KMS-11 (cell line): ENCODE results near the gene ZNF124.

ENCODE experiments used
- H2AFZ ChIP-seq: fragments of 200-600 bp; sonication (generic); 2 replicates; pipeline ENCODE4 v1.6.1; 2016; ENCODE audit warnings: antibody characterized with exemption, mixed run types, low read depth
- H3K27ac ChIP-seq: fragments of 200-600 bp; sonication (generic); 2 replicates; pipeline ENCODE4 v1.6.1; 2016; ENCODE audit warnings: mild to moderate bottlenecking, mixed run types
- H3K27me3 ChIP-seq: fragments of 200-600 bp; sonication (generic); 2 replicates; pipeline ENCODE4 v1.6.1; 2017; ENCODE audit warnings: mild to moderate bottlenecking, low read depth, mixed run types, moderate library complexity; ENCODE audit not compliant: insufficient read depth
- H3K36me3 ChIP-seq: fragments of 200-600 bp; sonication (generic); 2 replicates; pipeline ENCODE4 v1.6.1; 2017; ENCODE audit warnings: mild to moderate bottlenecking, mixed run types; ENCODE audit not compliant: insufficient read depth
- H3K4me1 ChIP-seq: fragments of 200-600 bp; sonication (generic); 2 replicates; pipeline ENCODE4 v1.6.1; 2016; ENCODE audit warnings: mild to moderate bottlenecking, low read depth, mixed run types; ENCODE audit not compliant: poor library complexity, severe bottlenecking
- H3K4me2 ChIP-seq: fragments of 200-600 bp; sonication (generic); 2 replicates; pipeline ENCODE4 v1.7.0; 2016; ENCODE audit warnings: mild to moderate bottlenecking, mixed run types
- H3K4me3 ChIP-seq: fragments of 200-600 bp; sonication (generic); IDR thresholded peaks from 2 replicates; pipeline ENCODE4 v1.6.1; 2017; ENCODE audit warnings: low read depth, low read length, mixed read lengths; ENCODE audit not compliant: insufficient read depth
- H3K79me2 ChIP-seq: fragments of 200-600 bp; sonication (generic); 2 replicates; pipeline ENCODE4 v1.6.1; 2016; ENCODE audit warnings: low read depth, mixed run types; ENCODE audit not compliant: insufficient read depth
- H3K9ac ChIP-seq: fragments of 200-600 bp; sonication (generic); 2 replicates; pipeline ENCODE4 v1.6.1; 2016; ENCODE audit warnings: mild to moderate bottlenecking, mixed run types
- H4K20me1 ChIP-seq: fragments of 200-600 bp; sonication (generic); 2 replicates; pipeline ENCODE4 v1.6.1; 2016; ENCODE audit warnings: mild to moderate bottlenecking, mixed run types; ENCODE audit not compliant: insufficient read depth
- TF ChIP-seq, protein P1 (sequence below): fragments of 200-600 bp; sonication (generic); conservative IDR thresholded peaks from 2 replicates; pipeline ENCODE4 v1.6.1; 2017; ENCODE audit warnings: low read depth, mild to moderate bottlenecking, antibody characterized with exemption, low read length, moderate library complexity, mixed read lengths

Gene ZNF124

DNA sequence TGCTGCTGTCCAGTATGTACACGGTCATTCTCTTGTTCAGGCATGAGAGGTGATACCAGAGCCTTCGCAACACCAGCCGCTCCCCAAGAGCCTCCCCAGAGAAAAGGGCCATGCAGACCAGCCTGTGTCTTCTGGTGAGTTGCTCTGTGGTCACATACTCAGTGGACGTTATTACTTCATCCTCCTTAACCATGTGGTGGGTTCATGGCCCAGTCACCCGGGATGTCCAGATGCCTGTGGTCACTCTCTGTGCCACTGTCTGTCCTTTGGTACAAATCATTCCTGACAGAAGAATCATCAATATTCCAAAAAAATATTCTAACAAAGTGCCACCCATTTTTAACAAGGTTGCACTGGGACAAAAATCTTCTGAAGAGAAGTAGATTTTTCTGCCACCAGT, 8.8 kb upstream of the ZNF124 start:
- H3K4me3 ChIP-seq = no peak overlapping the region
- H3K9ac ChIP-seq = no peak overlapping the region
- H3K79me2 ChIP-seq = no peaks in the 10 kb centered on the region
- H3K36me3 ChIP-seq = no peaks in the 10 kb centered on the region
- no peaks in the 10 kb centered on the region for H3K4me1 ChIP-seq
- H3K27ac ChIP-seq = no peak overlapping the region
- H3K27me3 ChIP-seq = no peaks in the 10 kb centered on the region
- H4K20me1 ChIP-seq = no peaks in the 10 kb centered on the region
- H3K4me2 ChIP-seq = no peak overlapping the region
- TF ChIP-seq, protein P1, sequence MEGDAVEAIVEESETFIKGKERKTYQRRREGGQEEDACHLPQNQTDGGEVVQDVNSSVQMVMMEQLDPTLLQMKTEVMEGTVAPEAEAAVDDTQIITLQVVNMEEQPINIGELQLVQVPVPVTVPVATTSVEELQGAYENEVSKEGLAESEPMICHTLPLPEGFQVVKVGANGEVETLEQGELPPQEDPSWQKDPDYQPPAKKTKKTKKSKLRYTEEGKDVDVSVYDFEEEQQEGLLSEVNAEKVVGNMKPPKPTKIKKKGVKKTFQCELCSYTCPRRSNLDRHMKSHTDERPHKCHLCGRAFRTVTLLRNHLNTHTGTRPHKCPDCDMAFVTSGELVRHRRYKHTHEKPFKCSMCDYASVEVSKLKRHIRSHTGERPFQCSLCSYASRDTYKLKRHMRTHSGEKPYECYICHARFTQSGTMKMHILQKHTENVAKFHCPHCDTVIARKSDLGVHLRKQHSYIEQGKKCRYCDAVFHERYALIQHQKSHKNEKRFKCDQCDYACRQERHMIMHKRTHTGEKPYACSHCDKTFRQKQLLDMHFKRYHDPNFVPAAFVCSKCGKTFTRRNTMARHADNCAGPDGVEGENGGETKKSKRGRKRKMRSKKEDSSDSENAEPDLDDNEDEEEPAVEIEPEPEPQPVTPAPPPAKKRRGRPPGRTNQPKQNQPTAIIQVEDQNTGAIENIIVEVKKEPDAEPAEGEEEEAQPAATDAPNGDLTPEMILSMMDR = no peak
- no peak overlapping the region for H2AFZ ChIP-seq

DNA sequence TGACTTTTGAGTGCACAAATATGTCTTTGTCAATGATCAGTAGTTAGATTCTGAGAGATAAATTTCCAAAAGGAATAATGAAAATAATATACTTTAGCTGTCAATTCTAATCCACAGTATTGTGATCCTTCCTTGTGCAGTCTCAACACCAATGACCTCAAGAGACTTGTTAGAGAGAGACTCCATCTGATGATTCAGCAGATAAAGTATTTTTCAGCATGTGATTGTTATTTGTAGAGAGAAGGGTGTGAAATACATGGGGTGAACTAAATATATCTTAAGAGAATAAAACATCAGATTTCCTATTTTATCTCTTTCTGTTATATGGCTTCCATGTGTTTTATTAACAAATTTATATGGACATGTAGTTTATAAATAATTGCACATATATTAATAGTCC, 5.9 kb upstream of the ZNF124 start:
- Histone ChIP-seq H4K20me1 (no peaks in the 10 kb centered on the region), H3K27ac (no peak overlapping the region), H3K4me1 (peaks cover 1% of the 10 kb centered on the region), H3K4me3 (no peak overlapping the region), H3K9ac (no peak overlapping the region), H3K27me3 (no peaks in the 10 kb centered on the region), H2AFZ (no peak overlapping the region), H3K79me2 (no peaks in the 10 kb centered on the region), H3K4me2 (no peak overlapping the region), H3K36me3 (no peaks in the 10 kb centered on the region)
- TF ChIP-seq, protein P1 = no peak

GRCh38 chr1:247175458-247175857, 3.6 kb upstream of the ZNF124 start:
- Histone ChIP-seq H3K79me2 (no peaks in the 10 kb centered on the region), H3K4me1 (peaks cover 9% of the 10 kb centered on the region), H3K36me3 (no peaks in the 10 kb centered on the region), H3K27ac (no peak overlapping the region), H3K27me3 (no peaks in the 10 kb centered on the region), H3K4me2 (no peak overlapping the region), H4K20me1 (no peaks in the 10 kb centered on the region), H3K9ac (no peak overlapping the region), H3K4me3 (no peak overlapping the region), H2AFZ (no peak overlapping the region)
- TF ChIP-seq, protein P1 = no peak

- no peak overlapping the region for H3K4me3 ChIP-seq
- H3K27ac ChIP-seq = no peak overlapping the region
- TF ChIP-seq, protein P1 = no peak
- H4K20me1 ChIP-seq = no peaks in the 10 kb centered on the region
- peaks cover 8% of the 10 kb centered on the region; the same call in 1 of the 2 replicates for H3K79me2 ChIP-seq
- no peak overlapping the region for H3K4me2 ChIP-seq
- H2AFZ ChIP-seq = no peak overlapping the region
- H3K4me1 ChIP-seq = peaks cover 9% of the 10 kb centered on the region
- no peaks in the 10 kb centered on the region for H3K27me3 ChIP-seq
- H3K9ac ChIP-seq = no peak overlapping the region
- H3K36me3 ChIP-seq = no peaks in the 10 kb centered on the region
Observed at GRCh38 chr1:247173431-247173830, 1.6 kb upstream of the ZNF124 start.
